Measurements from ENCODE around the gene ELOVL5. TPM values are rescaled to one million over a fixed set of nuclear protein-coding genes. Genes with fewer than 3 reads are reported as not detected.
A peak's percentile ranks its signal among the peaks of the same experiment; 100 is the strongest.

ELOVL5 gene
- total RNA-seq, 2 experiments from 2014 or later, result 101 to 110 TPM

DNA sequence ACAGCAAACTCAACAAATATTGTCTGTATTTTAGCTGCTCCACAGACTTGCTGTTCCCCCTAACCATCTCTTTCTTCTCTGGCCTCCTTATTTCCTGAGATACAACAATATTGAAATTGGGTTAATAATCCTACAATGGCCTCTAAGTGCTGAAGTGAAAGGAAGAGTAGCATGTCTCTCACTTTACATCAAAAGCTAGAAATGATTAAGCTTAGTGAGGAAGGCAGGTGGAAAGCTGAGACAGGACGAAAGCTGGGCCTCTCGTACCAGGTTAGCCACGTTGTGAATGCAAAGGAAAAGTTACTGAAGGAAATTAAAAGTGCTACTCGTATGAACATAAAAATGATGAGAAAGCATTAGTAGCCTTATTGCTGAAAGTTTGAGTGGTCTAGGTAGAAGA lies 63.8 kb downstream of the ELOVL5 start:
- DNase-seq, result no peak
- POLR2A ChIA-PET, result no interaction called here
- no peaks in the 10 kb centered on the region for H3K9me3 Mint-ChIP-seq
- H3K27ac Mint-ChIP-seq, result no peak overlapping the region
- peaks cover 31% of the 10 kb centered on the region for H3K36me3 Mint-ChIP-seq
- no peak for ATAC-seq (ENCODE audit: low read depth)
- H3K4me3 Mint-ChIP-seq, result no peak overlapping the region
- peaks cover 9% of the 10 kb centered on the region for H3K4me1 Mint-ChIP-seq
- no peaks in the 10 kb centered on the region for H3K27me3 Mint-ChIP-seq

DNA sequence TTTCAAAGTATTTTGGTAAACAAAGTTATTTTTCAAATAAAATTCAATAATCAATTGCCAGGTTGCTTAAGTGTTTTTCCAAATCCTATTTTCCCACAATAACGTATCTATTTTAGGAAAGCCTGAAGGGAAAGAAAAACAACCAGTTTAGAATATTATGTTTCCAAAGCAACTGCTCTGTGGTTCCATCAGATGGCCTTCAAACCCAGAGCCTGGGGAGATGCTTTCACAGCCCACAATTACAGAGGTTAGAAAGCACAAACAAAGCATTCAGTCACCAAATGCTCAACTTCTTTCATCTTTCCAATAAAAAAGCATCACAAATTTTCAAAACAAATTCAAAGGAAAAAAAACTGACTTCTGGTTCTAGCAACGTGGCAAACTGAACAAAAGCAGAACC lies 66.0 kb downstream of the ELOVL5 start:
- Mint-ChIP-seq H3K4me1 (peaks cover 17% of the 10 kb centered on the region), H3K4me3 (no peak overlapping the region), H3K36me3 (peaks cover 30% of the 10 kb centered on the region), H3K27ac (no peak overlapping the region), H3K27me3 (no peaks in the 10 kb centered on the region), H3K9me3 (no peaks in the 10 kb centered on the region)
- ATAC-seq (ENCODE audit: low read depth) (no peak), DNase-seq (no peak)
- POLR2A ChIA-PET, result no interaction called here

DNA sequence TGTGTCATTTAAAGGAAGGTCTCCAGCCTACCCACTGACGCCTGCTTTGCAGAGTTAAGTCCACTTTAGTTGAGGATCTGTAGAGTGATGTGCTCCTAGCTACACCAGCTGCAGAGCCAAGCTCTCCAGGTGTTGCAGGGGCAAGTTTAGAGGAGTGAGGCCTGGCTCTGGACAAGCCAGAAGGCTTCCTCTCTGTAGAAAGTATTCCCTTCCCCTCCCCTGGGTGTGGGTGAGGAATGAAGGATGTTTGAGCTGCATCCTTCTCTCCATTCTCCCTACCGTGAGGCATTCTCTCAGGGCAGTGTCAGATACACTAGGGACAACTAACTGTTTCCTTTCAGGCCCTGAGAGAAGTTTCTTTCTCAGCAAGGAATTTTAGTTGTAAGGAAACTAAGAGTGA lies 66.5 kb downstream of the ELOVL5 start:
- Mint-ChIP-seq H3K4me1 (peaks cover 19% of the 10 kb centered on the region), H3K27me3 (no peaks in the 10 kb centered on the region), H3K9me3 (no peaks in the 10 kb centered on the region), H3K36me3 (peaks cover 25% of the 10 kb centered on the region), H3K27ac (no peak overlapping the region), H3K4me3 (no peak overlapping the region)
- POLR2A ChIA-PET, result no interaction called here
- ATAC-seq (ENCODE audit: low read depth), result no peak
- DNase-seq, result no peak

DNA sequence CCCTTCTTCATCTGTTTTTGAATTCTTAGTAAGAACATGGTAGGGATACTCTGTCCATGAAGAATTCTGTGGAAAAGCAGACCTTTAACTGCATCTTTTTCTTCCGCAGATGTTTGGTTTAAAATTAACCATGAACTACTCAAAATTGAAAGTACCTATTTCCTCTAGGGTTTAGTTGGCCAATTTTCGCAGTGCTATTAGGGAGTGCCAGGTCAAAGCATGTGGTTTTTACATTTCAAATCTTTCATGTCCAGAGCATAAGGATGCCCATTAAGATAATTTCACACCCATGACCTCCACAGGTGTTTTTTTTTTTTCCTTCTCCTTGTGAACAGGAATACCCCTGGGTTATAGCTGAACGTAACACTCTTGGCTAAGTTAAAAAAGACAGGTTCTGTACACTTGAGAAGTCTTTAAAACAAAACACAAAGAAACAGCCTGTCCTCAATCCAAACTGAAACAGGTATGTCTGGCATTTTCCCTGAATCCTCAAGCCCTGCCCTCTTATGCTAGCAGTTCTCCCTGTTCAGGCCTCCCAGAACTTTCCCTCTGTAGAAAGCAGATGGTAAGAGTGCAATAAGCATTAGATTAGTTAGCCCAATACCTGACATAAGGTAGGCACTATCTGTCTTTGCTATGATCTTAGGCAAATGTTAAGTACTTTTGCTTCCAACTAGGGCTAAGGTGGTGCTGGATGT lies 67.1 kb downstream of the ELOVL5 start:
- Mint-ChIP-seq H3K9me3 (no peaks in the 10 kb centered on the region), H3K27me3 (no peaks in the 10 kb centered on the region), H3K36me3 (peaks cover 23% of the 10 kb centered on the region), H3K4me1 (peaks cover 19% of the 10 kb centered on the region), H3K4me3 (no peak overlapping the region), H3K27ac (no peak overlapping the region)
- POLR2A ChIA-PET, result no interaction called here
- no peak for ATAC-seq (ENCODE audit: low read depth)
- no peak for DNase-seq

DNA sequence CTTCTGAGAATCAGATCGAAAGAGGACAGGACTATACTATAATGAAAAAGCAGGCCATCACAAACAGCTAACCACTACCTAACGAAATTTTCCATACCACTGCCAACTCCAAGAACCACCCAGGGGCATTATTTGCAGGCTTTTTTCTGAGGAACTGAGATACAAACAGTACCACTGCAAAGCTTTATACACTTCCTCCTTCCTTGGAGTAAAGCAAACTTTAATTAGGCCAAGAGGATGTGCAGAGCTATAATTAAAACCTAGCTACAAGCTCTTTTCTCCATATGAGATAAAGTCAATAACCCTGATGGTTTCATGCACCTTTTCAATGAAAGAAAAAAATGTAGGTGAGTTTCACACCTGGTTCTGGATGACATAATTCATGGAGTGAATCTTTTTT lies 68.5 kb downstream of the ELOVL5 start:
- H3K4me3 Mint-ChIP-seq, result no peak overlapping the region
- no peak for DNase-seq
- no peaks in the 10 kb centered on the region for H3K27me3 Mint-ChIP-seq
- H3K4me1 Mint-ChIP-seq, result peaks cover 19% of the 10 kb centered on the region
- H3K36me3 Mint-ChIP-seq, result peaks cover 23% of the 10 kb centered on the region
- POLR2A ChIA-PET, result no interaction called here
- H3K27ac Mint-ChIP-seq, result no peak overlapping the region
- no peak for ATAC-seq (ENCODE audit: low read depth)
- no peaks in the 10 kb centered on the region for H3K9me3 Mint-ChIP-seq

DNA sequence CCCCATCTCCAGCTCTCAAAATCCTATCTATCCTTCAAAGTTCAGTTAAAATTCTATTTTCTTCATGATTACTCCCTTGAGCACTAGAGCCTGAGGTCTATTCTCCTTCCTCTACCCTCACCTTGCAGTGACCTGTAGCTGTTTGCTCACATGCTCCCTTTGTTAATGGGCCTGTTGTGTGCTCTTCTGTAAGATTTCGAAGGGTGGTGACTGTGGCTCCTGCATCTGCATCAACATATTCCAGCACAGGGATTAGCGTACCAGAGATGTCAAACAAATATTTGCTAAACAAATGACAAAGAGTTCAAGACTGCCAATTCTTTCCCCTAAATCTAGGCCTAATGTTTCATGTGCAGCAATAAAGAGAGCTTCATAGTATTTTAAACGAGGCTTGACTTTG lies 69.5 kb downstream of the ELOVL5 start:
- no peak for ATAC-seq (ENCODE audit: low read depth)
- Mint-ChIP-seq H3K27me3 (no peaks in the 10 kb centered on the region), H3K4me3 (no peak overlapping the region), H3K27ac (no peak overlapping the region), H3K9me3 (no peaks in the 10 kb centered on the region), H3K4me1 (peaks cover 16% of the 10 kb centered on the region), H3K36me3 (peaks cover 27% of the 10 kb centered on the region)
- POLR2A ChIA-PET, result no interaction called here
- no peak for DNase-seq

DNA sequence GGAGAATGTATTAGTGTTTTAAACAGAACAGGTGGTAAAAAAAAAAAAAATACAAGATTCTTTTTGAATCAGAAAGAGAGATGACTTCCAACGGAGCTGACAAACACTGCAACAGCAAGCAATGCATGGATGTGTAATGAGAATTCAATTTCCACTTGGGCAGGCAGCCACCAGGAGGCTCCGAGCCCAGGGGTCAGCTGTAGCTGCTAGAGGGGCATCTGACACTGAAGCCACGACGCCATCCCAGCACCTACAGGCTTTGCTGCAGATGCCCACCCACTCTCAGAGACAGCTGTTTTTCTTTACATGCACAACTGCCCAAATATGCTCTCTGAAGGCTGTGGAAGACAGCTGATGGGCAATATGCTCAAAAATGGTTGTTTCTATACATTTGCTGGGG lies 75.4 kb downstream of the ELOVL5 start:
- H3K4me3 Mint-ChIP-seq, result no peak overlapping the region
- no peaks in the 10 kb centered on the region for H3K27me3 Mint-ChIP-seq
- no peak for DNase-seq
- peak overlapping the region; percentile 46 for H3K27ac Mint-ChIP-seq
- H3K36me3 Mint-ChIP-seq, result peaks cover 22% of the 10 kb centered on the region
- POLR2A ChIA-PET, result interaction anchor here (0.6 kb wide), 1 partner anchor 103 kb away, joined by 3 read pairs; no protein-coding TSS in a partner anchor
- ATAC-seq (ENCODE audit: low read depth), result no peak
- no peaks in the 10 kb centered on the region for H3K9me3 Mint-ChIP-seq
- H3K4me1 Mint-ChIP-seq, result peaks cover 4% of the 10 kb centered on the region

DNA sequence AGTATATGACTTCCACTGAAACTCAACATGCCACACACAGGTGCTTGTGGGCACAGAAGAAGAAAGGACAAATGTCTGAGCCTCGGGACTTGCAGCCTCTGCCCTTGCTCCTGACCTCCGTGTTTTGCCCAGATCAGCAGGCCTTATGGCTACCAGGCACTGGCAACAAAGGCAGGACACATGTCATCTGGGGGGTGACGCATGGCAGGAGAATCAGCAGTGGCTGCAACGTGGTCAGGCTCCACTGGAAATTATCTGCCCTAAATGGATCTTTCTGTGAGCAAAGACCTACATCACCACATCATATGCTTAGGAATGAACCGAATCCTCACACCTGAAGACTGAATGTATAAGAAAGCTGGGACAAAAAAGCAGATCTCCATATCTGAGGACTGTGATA lies 78.9 kb downstream of the ELOVL5 start:
- Mint-ChIP-seq H3K4me1 (no peaks in the 10 kb centered on the region), H3K27me3 (no peaks in the 10 kb centered on the region), H3K9me3 (no peaks in the 10 kb centered on the region), H3K27ac (no peak overlapping the region), H3K4me3 (no peak overlapping the region), H3K36me3 (peaks cover 32% of the 10 kb centered on the region)
- POLR2A ChIA-PET, result no interaction called here
- DNase-seq (no peak), ATAC-seq (ENCODE audit: low read depth) (no peak)

DNA sequence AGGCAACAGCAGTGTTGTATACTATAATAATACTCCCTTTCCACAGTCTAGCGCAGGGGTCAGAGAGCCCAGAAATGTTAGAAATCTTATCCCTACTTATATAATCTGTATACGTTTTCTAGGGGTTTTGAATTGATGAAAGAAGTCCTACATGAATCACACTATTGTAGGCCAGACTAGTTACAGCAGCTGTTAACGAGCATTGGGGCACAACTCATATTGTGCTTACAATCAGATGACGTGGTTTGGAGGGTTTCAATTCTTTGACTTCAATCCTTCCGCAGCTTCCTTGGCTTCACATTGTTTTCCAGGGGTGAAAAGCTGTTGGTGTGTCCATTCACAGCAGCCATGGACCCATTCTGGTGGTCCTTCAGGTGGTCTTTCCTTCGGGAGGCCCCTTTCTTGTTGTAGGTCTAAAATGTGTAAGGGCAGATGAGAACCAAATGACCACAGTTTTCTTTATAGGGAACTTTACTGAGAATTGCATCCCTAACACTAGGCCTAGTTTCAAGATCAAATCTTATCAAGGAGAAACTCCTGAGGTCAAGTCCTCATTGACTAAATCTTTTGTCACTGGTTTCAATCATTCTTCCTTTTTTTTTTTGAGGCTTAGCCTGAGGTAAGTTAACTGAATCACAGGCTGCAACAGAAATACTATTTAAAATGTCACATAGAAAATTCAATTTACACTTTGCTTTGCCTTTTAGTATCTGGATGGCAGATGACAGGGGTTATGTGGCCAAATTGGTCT lies 79.7 kb downstream of the ELOVL5 start:
- H3K27me3 Mint-ChIP-seq, result no peaks in the 10 kb centered on the region
- no peaks in the 10 kb centered on the region for H3K9me3 Mint-ChIP-seq
- H3K4me1 Mint-ChIP-seq, result peaks cover under 1% of the 10 kb centered on the region
- no peak overlapping the region for H3K4me3 Mint-ChIP-seq
- POLR2A ChIA-PET, result no interaction called here
- H3K36me3 Mint-ChIP-seq, result peaks cover 33% of the 10 kb centered on the region
- DNase-seq, result no peak
- no peak for ATAC-seq (ENCODE audit: low read depth)
- H3K27ac Mint-ChIP-seq, result no peak overlapping the region

DNA sequence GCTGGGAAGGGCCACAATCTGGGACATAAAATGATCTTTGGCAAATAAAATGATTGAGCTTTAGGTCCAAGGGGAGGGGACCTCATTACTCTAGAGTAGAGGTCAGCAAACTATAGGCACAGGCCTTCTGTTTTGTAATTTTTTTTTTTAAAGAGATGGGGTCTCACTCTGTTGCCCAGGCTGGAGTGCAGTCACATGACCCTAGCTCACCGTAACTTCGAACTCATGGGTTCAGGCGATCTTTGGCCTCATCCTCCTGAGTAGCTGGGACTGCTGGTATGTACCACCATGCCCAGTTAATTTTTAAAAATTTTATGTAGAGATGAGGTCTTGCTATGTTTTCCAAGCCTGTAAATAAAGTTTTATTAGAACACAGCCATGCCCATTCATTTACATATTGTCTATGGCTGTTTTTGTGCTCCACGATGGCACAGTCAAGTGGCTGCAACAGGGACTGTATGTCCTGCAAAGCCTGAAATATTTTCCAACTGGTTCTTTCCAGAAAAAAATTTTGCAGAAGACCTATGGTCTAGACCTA lies 82.1 kb downstream of the ELOVL5 start:
- no peak for ATAC-seq (ENCODE audit: low read depth)
- Mint-ChIP-seq H3K9me3 (no peaks in the 10 kb centered on the region), H3K27ac (no peak overlapping the region), H3K36me3 (peaks cover 34% of the 10 kb centered on the region), H3K4me3 (no peak overlapping the region), H3K27me3 (no peaks in the 10 kb centered on the region), H3K4me1 (peaks cover 3% of the 10 kb centered on the region)
- POLR2A ChIA-PET, result no interaction called here
- no peak for DNase-seq

DNA sequence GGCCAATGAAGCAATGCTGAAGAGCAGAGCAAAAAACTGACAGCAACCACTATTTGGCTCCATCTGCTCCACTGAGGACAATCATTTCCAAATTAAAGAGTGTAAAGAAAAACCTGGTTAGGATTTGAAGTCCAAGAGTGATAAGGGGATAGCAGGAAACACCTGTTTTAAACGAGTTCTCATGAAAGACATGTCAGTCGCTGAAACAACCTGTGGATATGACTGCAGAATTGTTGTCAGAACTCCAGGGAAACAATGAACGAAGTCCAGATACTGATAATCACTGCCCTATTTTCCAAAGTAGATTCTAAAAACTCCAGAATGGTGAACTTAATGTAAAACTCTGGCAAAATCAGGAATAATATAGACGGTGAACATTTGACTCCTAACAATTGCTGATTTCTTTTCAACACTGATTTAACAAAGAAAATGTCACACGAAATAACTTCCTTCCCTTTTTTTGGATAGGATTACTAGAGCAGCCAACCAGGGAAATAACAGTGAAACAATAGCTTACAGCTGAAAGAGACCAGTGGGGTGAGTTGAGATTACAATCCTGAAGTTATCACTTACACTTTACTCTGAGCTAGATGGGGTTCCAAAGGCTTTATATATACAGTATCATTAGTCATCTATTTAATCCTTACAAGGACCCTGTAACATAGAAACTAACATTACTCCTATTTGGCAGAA lies 83.7 kb downstream of the ELOVL5 start:
- POLR2A ChIA-PET, result no interaction called here
- Mint-ChIP-seq H3K27ac (no peak overlapping the region), H3K9me3 (no peaks in the 10 kb centered on the region), H3K36me3 (peaks cover 39% of the 10 kb centered on the region), H3K4me3 (no peak overlapping the region), H3K4me1 (peaks cover 3% of the 10 kb centered on the region), H3K27me3 (no peaks in the 10 kb centered on the region)
- ATAC-seq (ENCODE audit: low read depth) (no peak), DNase-seq (no peak)

DNA sequence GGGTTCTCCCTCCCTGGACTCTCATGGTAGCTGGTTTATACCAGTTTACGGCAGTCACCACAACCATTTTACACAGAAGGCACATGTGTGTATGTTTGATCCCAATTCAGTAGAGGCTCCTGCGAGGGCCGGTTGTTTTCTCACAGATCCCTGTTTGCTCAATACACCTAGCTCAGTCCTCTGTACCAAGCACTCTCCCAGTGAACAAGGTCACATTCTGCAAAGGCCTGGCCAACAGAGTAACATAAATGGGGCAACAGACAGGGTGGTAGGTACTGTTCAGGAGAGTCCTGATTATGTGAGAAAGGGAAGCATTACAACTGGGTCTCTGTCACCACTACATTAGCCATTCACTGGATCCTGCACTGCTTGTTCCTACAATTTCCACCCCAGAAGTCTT lies 84.4 kb downstream of the ELOVL5 start:
- Mint-ChIP-seq H3K27ac (peak overlapping the region; percentile 21), H3K4me3 (no peak overlapping the region), H3K27me3 (no peaks in the 10 kb centered on the region), H3K4me1 (peaks cover 3% of the 10 kb centered on the region), H3K36me3 (peaks cover 40% of the 10 kb centered on the region), H3K9me3 (no peaks in the 10 kb centered on the region)
- POLR2A ChIA-PET, result no interaction called here
- DNase-seq (no peak), ATAC-seq (ENCODE audit: low read depth) (no peak)

DNA sequence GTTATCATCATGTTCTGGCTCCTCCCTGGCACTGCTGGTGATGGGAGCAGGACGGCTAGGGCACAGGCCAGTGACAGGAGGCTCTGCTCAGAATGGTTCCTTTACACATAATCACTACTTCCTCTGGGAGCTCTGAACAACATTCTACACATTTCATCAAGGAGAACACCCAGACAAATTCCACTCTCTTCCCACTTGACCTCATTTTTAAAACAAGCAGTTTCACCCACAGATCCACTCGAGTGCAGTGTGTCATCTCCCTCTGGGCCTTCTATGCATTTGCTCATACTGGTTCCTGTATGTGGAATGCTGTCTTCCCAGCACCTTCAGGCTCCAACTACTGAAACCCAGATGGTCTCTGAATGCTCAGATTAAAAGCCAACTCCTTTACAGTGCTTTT lies 84.8 kb downstream of the ELOVL5 start:
- Mint-ChIP-seq H3K27ac (no peak overlapping the region), H3K4me1 (peaks cover 3% of the 10 kb centered on the region), H3K9me3 (no peaks in the 10 kb centered on the region), H3K27me3 (no peaks in the 10 kb centered on the region), H3K4me3 (no peak overlapping the region), H3K36me3 (peaks cover 43% of the 10 kb centered on the region)
- DNase-seq (no peak), ATAC-seq (ENCODE audit: low read depth) (no peak)
- POLR2A ChIA-PET, result no interaction called here

Measured in activated naive CD8-positive, alpha-beta T cell treated with anti-CD3 and anti-CD28 coated beads, Interleukin-2, amount 10 ng/mL, durations not matched to agents 7 days and 5 days (primary cell).